ENCODE data around the gene PCDH9.

PCDH9 gene

GRCh38 chr13:66780814-66781213 lies 449.3 kb downstream of the PCDH9 start:
- Histone ChIP-seq H3K27me3 (ENCODE audit: low read depth, low read length) (no peaks in the 10 kb centered on the region), H2AFZ (ENCODE audit: low read depth, low read length) (no peak overlapping the region), H3K4me1 (ENCODE audit: low read length) (no peaks in the 10 kb centered on the region), H3K4me3 (ENCODE audit: low read length) (no peak overlapping the region), H3K9ac (ENCODE audit: low read length) (no peak overlapping the region), H3K79me2 (ENCODE audit: low read length) (no peaks in the 10 kb centered on the region), H4K20me1 (ENCODE audit: insufficient read depth, low read length) (no peaks in the 10 kb centered on the region), H3K4me2 (ENCODE audit: low read length) (no peak overlapping the region), H3K27ac (ENCODE audit: low read length) (no peak overlapping the region), H3K9me3 (ENCODE audit: insufficient read depth, low read length) (no peaks in the 10 kb centered on the region), H3K36me3 (replicated peaks; ENCODE audit: low read depth, low read length) (no peaks in the 10 kb centered on the region)
- TF ChIP-seq CTCF (IDR thresholded peaks at IDR 0.05; ENCODE audit: low read depth, low read length): no peak
- TF ChIP-seq EZH2phosphoT487 (IDR thresholded peaks at IDR 0.05; ENCODE audit: low read depth): no peak

GRCh38 chr13:66778461-66778860 lies 451.7 kb downstream of the PCDH9 start:
- H3K79me2 ChIP-seq (ENCODE audit: low read length): no peaks in the 10 kb centered on the region
- H4K20me1 ChIP-seq (ENCODE audit: insufficient read depth, low read length): no peaks in the 10 kb centered on the region
- no peaks in the 10 kb centered on the region for H3K36me3 ChIP-seq (replicated peaks; ENCODE audit: low read depth, low read length)
- H3K9me3 ChIP-seq (ENCODE audit: insufficient read depth, low read length): no peaks in the 10 kb centered on the region
- no peaks in the 10 kb centered on the region for H3K27me3 ChIP-seq (ENCODE audit: low read depth, low read length)
- no peak overlapping the region for H3K4me3 ChIP-seq (ENCODE audit: low read length)
- H3K9ac ChIP-seq (ENCODE audit: low read length): no peak overlapping the region
- H3K27ac ChIP-seq (ENCODE audit: low read length): no peak overlapping the region
- H2AFZ ChIP-seq (ENCODE audit: low read depth, low read length): no peak overlapping the region
- H3K4me1 ChIP-seq (ENCODE audit: low read length): no peaks in the 10 kb centered on the region
- TF ChIP-seq CTCF (IDR thresholded peaks at IDR 0.05; ENCODE audit: low read depth, low read length): no peak
- H3K4me2 ChIP-seq (ENCODE audit: low read length): no peak overlapping the region

GRCh38 chr13:66775196-66775595 lies 454.9 kb downstream of the PCDH9 start:
- TF ChIP-seq EZH2phosphoT487 (IDR thresholded peaks at IDR 0.05; ENCODE audit: low read depth) (no peak), CTCF (IDR thresholded peaks at IDR 0.05; ENCODE audit: low read depth, low read length) (no peak)
- Histone ChIP-seq H3K9me3 (ENCODE audit: insufficient read depth, low read length) (no peaks in the 10 kb centered on the region), H3K79me2 (ENCODE audit: low read length) (no peaks in the 10 kb centered on the region), H3K36me3 (replicated peaks; ENCODE audit: low read depth, low read length) (no peaks in the 10 kb centered on the region), H2AFZ (ENCODE audit: low read depth, low read length) (no peak overlapping the region), H3K27me3 (ENCODE audit: low read depth, low read length) (no peaks in the 10 kb centered on the region), H3K4me3 (ENCODE audit: low read length) (no peak overlapping the region), H3K4me1 (ENCODE audit: low read length) (no peaks in the 10 kb centered on the region), H3K27ac (ENCODE audit: low read length) (no peak overlapping the region), H3K4me2 (ENCODE audit: low read length) (no peak overlapping the region), H3K9ac (ENCODE audit: low read length) (no peak overlapping the region), H4K20me1 (ENCODE audit: insufficient read depth, low read length) (no peaks in the 10 kb centered on the region)

- H3K27ac ChIP-seq (ENCODE audit: low read length): no peak overlapping the region
- TF ChIP-seq CTCF (IDR thresholded peaks at IDR 0.05; ENCODE audit: low read depth, low read length): no peak
- TF ChIP-seq EZH2phosphoT487 (IDR thresholded peaks at IDR 0.05; ENCODE audit: low read depth): no peak
- no peaks in the 10 kb centered on the region for H3K36me3 ChIP-seq (replicated peaks; ENCODE audit: low read depth, low read length)
- no peak overlapping the region for H3K4me3 ChIP-seq (ENCODE audit: low read length)
- H2AFZ ChIP-seq (ENCODE audit: low read depth, low read length): no peak overlapping the region
- H4K20me1 ChIP-seq (ENCODE audit: insufficient read depth, low read length): no peaks in the 10 kb centered on the region
- no peak overlapping the region for H3K4me2 ChIP-seq (ENCODE audit: low read length)
- no peaks in the 10 kb centered on the region for H3K9me3 ChIP-seq (ENCODE audit: insufficient read depth, low read length)
- no peaks in the 10 kb centered on the region for H3K27me3 ChIP-seq (ENCODE audit: low read depth, low read length)
- no peaks in the 10 kb centered on the region for H3K4me1 ChIP-seq (ENCODE audit: low read length)
- H3K9ac ChIP-seq (ENCODE audit: low read length): no peak overlapping the region
- H3K79me2 ChIP-seq (ENCODE audit: low read length): no peaks in the 10 kb centered on the region
Observed at GRCh38 chr13:66774046-66774445, 456.1 kb downstream of the PCDH9 start.

Data from OCI-LY3 (cell line).